ENCODE data around the gene KCNA3.
A peak's percentile ranks its signal among the peaks of the same experiment; 100 is the strongest.

Gene KCNA3

DNA sequence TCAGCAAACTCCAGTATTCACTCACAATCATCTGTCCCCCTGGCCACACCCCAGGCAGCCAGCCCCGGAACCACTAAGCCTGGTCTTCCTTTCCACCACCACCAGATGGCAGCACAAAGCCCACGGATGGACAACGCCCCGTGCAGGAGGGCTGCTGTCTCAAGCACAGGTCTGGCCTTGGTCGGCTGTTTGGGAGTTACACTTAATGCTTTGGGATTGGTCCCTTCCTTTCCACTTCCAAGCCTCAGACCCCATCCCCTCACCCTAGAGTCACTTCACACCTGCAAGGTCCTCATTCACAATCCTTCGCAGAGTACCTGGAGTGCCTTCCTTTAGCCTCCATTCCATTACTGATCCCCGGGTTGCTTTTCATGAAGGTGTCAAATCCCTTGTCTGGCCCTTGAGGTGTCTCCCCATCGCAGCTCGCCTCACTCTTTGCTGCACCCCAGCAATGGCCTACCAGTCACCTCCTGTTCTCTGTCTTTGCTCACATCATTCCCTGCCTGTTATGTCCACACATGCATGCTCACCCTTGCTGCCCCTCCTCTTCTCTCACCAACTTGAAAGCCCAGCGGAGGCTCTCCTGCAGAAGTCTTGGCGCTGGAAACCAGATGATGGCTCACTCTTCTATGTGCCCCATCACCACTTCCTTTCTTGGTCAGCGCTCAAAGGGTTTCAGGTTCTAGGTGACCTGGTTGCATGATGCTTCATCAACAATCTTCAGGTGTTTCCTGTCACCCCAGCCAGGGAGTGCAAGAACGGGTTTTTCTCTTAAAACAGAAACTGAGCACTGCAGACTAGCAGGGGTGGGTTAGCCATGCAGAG is 43.7 kb downstream of the KCNA3 start:
- Histone ChIP-seq H3K27me3 (no peaks in the 10 kb centered on the region), H3K4me1 (no peaks in the 10 kb centered on the region), H3K4me3 (ENCODE audit: low read depth, low read length) (no peak overlapping the region), H3K36me3 (no peaks in the 10 kb centered on the region), H3K9me3 (no peaks in the 10 kb centered on the region)
- peak; percentile 82 for DNase-seq
- TF ChIP-seq, protein P1, sequence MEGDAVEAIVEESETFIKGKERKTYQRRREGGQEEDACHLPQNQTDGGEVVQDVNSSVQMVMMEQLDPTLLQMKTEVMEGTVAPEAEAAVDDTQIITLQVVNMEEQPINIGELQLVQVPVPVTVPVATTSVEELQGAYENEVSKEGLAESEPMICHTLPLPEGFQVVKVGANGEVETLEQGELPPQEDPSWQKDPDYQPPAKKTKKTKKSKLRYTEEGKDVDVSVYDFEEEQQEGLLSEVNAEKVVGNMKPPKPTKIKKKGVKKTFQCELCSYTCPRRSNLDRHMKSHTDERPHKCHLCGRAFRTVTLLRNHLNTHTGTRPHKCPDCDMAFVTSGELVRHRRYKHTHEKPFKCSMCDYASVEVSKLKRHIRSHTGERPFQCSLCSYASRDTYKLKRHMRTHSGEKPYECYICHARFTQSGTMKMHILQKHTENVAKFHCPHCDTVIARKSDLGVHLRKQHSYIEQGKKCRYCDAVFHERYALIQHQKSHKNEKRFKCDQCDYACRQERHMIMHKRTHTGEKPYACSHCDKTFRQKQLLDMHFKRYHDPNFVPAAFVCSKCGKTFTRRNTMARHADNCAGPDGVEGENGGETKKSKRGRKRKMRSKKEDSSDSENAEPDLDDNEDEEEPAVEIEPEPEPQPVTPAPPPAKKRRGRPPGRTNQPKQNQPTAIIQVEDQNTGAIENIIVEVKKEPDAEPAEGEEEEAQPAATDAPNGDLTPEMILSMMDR (IDR thresholded peaks at IDR 0.05; ENCODE audit: low read depth, low read length), result peak; percentile 92

- TF ChIP-seq, protein P1 (IDR thresholded peaks at IDR 0.05; ENCODE audit: low read depth, low read length), result no peak
- Histone ChIP-seq H3K4me3 (ENCODE audit: low read depth, low read length) (no peak overlapping the region), H3K9me3 (no peaks in the 10 kb centered on the region), H3K4me1 (no peaks in the 10 kb centered on the region), H3K27me3 (peaks cover under 1% of the 10 kb centered on the region), H3K36me3 (no peaks in the 10 kb centered on the region)
- no peak for DNase-seq
Measured at GRCh38 chr1:110628323-110629105, 46.2 kb downstream of the KCNA3 start.

DNA sequence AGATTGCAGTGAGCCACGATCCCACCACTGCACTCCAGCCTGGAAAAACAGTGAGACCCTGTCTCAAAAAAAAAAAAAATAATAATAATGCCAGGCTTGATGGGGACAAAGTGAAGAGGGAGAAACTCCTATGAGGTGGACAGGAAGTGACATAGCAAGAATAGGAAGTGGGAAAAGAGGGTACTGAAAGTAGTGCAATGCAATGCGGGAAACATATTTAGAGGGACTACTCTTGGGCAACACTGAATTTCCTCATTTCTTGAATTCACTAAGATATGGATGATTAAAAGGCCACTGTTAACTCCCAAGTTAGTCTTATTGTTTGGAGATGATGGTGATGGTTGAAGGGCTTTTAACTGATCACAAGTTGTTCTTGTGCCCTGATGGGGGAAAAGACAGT is 47.0 kb downstream of the KCNA3 start:
- H3K4me1 ChIP-seq, result no peaks in the 10 kb centered on the region
- H3K4me3 ChIP-seq (ENCODE audit: low read depth, low read length), result no peak overlapping the region
- TF ChIP-seq, protein P1 (IDR thresholded peaks at IDR 0.05; ENCODE audit: low read depth, low read length), result no peak
- no peaks in the 10 kb centered on the region for H3K36me3 ChIP-seq
- DNase-seq, result no peak
- H3K9me3 ChIP-seq, result no peaks in the 10 kb centered on the region
- H3K27me3 ChIP-seq, result peaks cover 8% of the 10 kb centered on the region

DNA sequence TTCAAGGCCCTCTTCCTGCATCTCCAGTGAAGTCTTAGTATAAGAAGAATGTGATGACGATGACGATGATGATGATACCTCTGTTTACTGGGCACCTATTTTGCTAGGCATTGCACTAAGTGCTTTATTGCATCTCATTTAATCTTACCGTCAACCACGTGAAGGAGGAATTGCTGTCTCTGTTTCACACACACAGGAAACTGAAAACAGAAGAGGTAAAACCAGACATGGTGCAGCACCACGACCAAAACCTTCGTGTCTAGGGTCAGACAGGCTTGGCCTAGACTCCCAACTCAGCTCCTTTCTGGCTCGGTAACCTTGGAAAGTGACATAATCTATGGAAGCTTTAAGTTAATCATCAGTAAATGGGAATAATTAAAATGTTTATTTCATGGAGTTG is 47.9 kb downstream of the KCNA3 start:
- TF ChIP-seq, protein P1 (IDR thresholded peaks at IDR 0.05; ENCODE audit: low read depth, low read length), result no peak
- no peak overlapping the region for H3K4me3 ChIP-seq (ENCODE audit: low read depth, low read length)
- no peaks in the 10 kb centered on the region for H3K4me1 ChIP-seq
- H3K27me3 ChIP-seq, result peaks cover 15% of the 10 kb centered on the region
- no peaks in the 10 kb centered on the region for H3K9me3 ChIP-seq
- H3K36me3 ChIP-seq, result no peaks in the 10 kb centered on the region
- DNase-seq, result no peak

Measured in BE2C (cell line).